ENCODE measurements around the gene DCLK1.
"Not testable (repeated sequence)": the region's sequence is repeated elsewhere in the genome, so short reads cannot be mapped to it uniquely, and the experiment has no call there.

Gene DCLK1

GRCh38 chr13:35984776-35985453, 146.3 kb downstream of the DCLK1 start:
- DNase-seq (ENCODE audit: low read depth in 2 of 2), result no peak

DNA sequence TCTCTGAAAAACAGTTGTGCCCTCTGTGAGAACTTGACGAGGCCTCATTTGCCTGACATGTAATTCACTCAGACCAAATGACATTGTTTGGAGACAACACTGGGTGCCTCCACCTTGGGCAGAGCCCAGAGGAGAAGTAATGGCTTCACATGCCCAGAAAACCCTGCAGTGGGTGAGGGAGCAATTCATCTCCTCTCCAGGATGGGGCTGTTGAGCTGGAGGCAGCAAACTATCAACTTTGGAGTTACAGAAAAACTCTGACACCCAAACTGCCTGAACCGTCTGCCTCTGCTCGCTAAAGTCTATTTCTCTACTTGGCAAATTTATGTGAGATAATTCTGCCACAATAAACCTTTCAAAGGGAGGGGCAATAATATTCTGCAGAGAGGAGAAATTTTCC, 146.9 kb downstream of the DCLK1 start:
- DNase-seq (ENCODE audit: low read depth in 2 of 2), result no peak

DNA sequence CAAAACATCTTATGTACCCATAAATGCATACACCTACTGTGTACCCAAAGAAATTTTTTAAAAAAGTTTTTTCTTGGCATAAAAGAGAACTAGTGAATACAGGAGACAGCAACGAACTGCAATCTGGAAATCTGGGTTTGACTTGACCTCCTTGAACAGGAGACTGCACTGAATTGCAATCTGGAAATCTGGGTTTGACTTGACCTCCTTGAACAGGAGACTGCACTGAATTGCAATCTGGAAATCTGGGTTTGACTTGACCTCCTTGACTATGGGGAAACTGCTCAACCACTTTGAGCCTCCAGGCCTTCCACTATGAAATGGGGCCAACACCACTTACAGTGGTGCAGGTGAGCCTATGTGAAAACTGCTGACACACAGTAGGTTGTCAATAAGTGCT, 147.5 kb downstream of the DCLK1 start:
- not testable (repeated sequence) for DNase-seq (ENCODE audit: low read depth in 2 of 2)

DNA sequence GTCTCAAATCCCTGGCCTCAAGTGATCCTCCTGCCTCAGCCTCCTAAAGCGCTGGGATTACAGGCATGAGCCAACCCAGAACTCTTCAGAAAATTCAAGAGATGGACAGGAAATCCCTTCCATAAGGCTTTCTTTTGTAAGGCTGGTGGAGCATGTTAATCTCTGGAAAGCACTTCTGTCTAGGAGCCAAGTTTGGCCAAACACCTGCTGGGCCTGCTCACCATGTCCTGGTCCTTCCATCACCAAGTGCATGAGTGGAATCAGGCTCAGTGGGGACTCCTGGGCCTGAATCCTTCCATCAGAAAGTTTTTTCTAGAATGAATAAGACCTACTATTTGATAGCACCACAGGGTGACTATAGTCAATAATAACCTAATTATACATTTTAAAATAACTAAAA, 148.0 kb downstream of the DCLK1 start:
- no peak for DNase-seq (ENCODE audit: low read depth in 2 of 2)

DNA sequence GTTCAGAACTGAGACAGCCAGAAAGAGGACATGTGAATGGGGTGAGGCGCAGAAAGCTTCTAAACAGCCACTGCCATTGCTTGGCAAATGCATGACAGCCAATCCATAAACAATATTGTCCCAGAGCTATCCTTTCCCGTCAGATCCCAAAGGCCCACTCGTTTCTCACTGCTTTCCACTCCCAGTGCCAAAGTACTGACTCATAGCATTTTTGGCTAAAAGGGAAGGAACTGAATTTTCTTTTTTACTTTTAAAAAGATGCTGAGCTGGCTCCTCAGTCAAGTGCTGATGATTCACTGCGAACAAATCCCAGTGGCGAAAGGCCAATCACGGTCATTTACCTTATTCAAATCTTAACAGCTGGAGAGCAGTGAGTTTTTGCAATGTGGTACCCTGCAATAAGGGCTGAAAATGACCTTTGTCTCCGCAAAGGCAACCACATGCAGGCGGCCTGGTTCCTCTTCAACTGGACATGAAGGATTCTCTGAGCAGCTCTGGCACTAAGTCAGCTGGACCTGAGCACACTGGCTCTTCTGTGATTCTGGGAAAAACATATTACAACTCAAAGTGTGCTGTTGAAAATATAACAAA, 151.7 kb downstream of the DCLK1 start:
- no peak for DNase-seq (ENCODE audit: low read depth in 2 of 2)

GRCh38 chr13:35978607-35979316, 152.4 kb downstream of the DCLK1 start:
- DNase-seq (ENCODE audit: low read depth in 2 of 2), result peak in 1 of 2 donors; percentile 16

- no peak for DNase-seq (ENCODE audit: low read depth in 2 of 2)
These were observed 154.1 kb downstream of the DCLK1 start for GRCh38 chr13:35977060-35977459.

DNA sequence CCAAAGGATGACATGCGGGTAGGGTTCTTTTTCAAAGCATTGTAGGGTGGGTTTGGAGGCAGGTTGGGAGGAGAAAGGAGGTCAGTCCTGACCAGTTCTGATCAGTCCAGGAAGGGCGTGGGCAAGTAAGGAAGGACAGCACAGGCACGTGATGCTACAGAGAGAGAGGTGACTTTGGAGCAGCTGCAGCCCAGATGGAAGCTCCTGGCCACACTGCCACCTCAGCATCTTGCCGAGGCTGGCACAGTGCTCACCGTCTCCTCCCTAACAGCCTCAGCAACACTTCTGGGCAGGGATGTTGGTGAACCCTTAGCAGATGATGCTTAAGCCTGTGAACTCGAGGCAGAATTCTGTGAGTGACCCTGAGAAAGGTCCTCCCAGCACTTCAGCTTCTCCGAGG, 155.1 kb downstream of the DCLK1 start:
- DNase-seq (ENCODE audit: low read depth in 2 of 2), result no peak

- not testable (repeated sequence) for DNase-seq (ENCODE audit: low read depth in 2 of 2)
These were observed 164.2 kb downstream of the DCLK1 start for GRCh38 chr13:35966951-35967350.

DNA sequence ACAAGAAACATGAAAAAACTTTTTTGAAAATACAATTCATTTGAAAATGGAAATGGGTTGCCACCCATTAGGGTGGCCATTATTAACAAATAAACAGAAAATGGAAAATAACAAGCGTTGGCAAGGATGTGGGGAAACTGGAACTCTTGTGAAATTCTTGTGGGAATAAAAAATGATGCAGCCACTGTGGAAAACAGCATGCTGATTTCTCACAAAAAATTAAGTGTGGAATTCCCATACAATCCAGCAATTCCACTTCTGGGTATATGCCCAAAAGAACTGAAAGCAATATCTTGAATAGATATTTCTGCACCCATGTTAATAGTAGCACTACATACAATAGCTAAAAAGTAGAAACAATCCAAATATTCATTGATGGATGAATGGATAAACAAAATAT, 165.2 kb downstream of the DCLK1 start:
- no peak for DNase-seq (ENCODE audit: low read depth in 2 of 2)

DNA sequence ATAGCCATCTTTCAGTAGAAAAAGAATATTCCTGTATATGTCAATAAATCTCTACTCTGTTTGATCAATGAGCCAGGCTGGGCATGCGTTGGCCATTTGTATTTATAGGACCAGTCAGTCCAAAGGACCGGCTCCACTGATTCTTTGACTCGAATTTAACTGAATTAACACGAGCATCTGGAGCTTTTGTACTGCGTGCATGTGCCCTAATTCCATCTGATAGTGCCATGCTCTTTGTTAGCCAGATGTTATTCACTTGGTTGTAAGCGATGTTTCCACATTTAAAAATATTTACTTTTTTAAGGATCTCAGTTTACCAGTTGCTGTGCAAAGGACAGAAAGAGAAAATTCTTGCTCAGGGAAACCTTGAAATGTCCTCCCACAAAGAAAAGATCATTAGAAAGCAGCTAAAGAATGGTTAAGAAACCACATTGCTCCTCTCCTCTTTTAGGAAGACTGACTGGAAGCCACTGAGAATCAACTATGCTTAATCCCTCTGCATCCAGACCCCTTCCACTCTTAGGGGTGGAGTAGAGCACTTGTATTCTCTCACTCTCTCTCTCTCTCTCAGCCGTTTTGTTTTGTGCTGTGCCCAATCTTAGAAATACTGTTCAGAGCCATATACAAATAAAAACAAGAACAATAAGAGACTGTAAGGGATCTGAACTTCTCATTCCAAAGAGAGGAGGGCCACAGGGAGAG, 165.8 kb downstream of the DCLK1 start:
- DNase-seq (ENCODE audit: low read depth in 2 of 2), result no peak

GRCh38 chr13:35964863-35965180, 166.4 kb downstream of the DCLK1 start:
- no peak for DNase-seq (ENCODE audit: low read depth in 2 of 2)

- no peak for DNase-seq (ENCODE audit: low read depth in 2 of 2)
These were observed 166.9 kb downstream of the DCLK1 start for GRCh38 chr13:35964011-35964862.

GRCh38 chr13:35961461-35962220, 169.5 kb downstream of the DCLK1 start:
- DNase-seq (ENCODE audit: low read depth in 2 of 2), result no peak

GRCh38 chr13:35961002-35961401, 170.2 kb downstream of the DCLK1 start:
- no peak for DNase-seq (ENCODE audit: low read depth in 2 of 2)

DNA sequence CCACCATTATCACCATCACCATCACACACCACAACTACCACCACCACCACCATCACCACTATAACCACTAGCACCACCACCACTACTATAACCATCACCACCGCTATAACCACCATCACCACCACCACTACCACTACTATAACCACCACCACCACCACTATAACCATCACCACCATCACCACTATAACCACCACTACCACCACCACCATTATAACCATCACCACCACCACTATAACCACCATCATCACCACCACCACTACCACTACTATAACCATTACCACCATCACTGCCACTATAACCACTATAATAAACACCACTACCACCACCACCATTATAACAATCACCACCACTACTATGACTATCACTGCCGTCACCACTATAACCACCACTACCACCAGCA, 173.2 kb downstream of the DCLK1 start:
- DNase-seq (ENCODE audit: low read depth in 2 of 2), result no peak

DNA sequence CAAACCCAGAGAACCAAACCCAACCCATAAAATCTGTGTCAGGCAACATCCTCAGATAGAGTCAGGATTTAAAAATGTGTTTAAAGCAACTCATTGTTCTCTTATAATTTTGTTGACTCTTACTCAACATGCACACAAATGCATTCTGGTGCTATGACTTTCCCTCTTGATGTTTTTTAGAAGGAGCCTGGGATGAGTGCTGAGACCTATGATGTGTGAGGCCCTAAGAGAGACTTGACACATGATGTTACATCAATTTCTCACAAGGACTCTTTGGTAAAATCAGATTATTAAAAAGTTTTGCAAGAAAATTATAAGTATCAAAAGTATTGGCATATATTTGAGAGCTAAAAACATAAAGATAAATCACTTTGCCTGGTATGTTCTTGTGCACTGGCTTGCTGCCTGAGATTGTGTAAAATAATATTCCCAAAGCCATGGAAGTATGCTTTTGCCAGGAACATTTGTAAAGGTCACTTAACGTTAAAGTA, 173.9 kb downstream of the DCLK1 start:
- DNase-seq (ENCODE audit: low read depth in 2 of 2), result no peak

GRCh38 chr13:35956074-35956473, 175.1 kb downstream of the DCLK1 start:
- no peak for DNase-seq (ENCODE audit: low read depth in 2 of 2)

DNA sequence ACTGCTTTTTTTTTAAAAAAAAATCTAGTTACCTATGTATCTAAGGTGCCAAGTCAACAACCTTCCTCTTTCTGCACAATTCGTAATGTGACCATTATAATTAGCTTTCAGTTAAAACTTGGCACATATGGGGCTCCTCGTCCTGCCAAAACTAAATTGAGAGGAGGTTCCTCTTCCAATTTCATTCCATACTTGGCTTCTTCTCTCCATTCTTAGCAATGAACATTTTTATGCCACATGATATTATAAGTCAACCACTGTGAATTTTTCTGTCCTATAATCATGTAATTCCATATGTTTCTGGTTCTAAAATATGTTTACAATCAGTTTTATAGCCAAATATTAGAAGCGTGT, 177.0 kb downstream of the DCLK1 start:
- DNase-seq (ENCODE audit: low read depth in 2 of 2), result no peak

DNA sequence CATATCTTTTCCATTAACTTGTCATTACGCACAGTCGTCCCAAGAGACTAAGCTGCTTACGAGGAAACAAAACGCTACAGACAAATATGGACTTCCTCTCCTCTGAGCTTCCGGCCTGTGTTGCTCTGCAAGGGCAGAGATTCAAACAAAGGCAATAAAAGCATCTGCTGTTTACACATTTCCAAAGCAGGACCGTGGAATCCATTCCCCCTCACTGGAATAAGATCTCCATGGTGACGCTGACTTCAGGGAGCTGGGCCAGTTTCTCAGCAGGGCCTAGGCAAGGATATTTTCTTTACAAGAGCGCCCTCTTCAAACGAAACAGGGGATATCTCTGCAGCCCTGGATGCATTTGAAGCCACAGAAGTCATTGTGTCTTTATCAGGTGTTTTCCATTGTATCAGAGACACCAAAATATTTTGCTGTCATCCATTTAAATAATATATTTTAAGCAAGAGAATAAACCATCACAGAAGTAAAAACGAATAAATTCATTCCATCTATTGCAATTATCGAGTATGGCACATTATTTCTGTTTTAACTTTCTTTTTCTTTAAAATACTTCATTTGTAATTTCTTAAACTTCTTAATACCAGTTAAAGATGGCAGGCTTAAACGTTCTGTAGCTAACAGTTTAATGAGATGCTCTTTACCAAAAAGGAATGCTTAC, 177.5 kb downstream of the DCLK1 start:
- no peak for DNase-seq (ENCODE audit: low read depth in 2 of 2)
